ENCODE measurements around the gene PEX16.

DNA sequence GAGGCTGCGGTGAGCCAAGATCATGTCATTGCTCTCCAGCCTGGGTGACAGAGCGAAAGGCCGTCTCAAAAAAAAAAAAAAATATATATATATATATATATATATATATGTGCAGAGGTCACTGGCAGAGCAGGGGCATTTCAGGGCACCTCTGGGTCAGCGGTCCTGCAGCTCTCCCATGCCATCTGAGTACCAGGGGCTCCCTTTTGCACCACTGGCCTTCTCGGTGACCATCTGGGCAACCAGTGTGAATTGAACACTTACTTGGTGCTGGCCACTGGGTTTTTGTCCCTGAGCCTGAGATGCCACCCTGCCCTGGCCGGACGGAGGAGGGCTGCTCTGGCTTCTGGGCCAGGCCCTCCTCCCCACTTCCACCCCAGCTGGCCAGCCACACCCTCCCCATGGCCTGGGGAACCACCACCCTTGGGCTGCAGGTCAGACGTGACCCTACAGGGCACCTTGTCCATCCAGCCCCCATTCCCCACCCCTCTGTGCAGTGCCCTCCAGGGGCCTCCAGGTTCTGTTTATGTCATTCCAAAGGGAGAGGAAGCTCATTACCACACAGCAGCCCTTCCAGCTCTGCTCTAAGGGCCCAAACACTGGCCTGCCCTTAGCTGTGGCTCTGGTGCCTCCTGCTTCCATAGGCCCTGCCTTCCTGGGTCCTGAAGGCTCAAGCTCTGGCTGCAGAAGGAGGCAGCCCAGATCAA is 22.0 kb downstream of the PEX16 start:
- TF ChIP-seq, protein P1, sequence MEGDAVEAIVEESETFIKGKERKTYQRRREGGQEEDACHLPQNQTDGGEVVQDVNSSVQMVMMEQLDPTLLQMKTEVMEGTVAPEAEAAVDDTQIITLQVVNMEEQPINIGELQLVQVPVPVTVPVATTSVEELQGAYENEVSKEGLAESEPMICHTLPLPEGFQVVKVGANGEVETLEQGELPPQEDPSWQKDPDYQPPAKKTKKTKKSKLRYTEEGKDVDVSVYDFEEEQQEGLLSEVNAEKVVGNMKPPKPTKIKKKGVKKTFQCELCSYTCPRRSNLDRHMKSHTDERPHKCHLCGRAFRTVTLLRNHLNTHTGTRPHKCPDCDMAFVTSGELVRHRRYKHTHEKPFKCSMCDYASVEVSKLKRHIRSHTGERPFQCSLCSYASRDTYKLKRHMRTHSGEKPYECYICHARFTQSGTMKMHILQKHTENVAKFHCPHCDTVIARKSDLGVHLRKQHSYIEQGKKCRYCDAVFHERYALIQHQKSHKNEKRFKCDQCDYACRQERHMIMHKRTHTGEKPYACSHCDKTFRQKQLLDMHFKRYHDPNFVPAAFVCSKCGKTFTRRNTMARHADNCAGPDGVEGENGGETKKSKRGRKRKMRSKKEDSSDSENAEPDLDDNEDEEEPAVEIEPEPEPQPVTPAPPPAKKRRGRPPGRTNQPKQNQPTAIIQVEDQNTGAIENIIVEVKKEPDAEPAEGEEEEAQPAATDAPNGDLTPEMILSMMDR (IDR thresholded peaks at IDR 0.05; ENCODE audit: low read depth, low read length) = no peak
- no peak for TF ChIP-seq POLR2A (IDR thresholded peaks at IDR 0.05; ENCODE audit: extremely low read depth, insufficient read length)
- TF ChIP-seq MYC (IDR thresholded peaks at IDR 0.05; ENCODE audit: low read depth, low read length) = no peak
